Stimulated activated memory B cell treated with anti-CD40 and anti-IgM and Interleukin-4, amounts not matched to agents 10 μg/mL and 1 μg/mL and 100 μg/mL, for 72 hours (primary cell): ENCODE data around the gene PDLIM4.

Experiments used
- ATAC-seq: fragments of 150-1000 bp; cut with Tn5 transposase; 2 replicates; pipeline ENCODE4 v1.10.0; 2021
- H3K27ac Mint-ChIP-seq: one replicate; pipeline ENCODE4 v1.8.0; 2022; ENCODE audit warnings: mild to moderate bottlenecking, mixed read lengths
- H3K27me3 Mint-ChIP-seq: one replicate; pipeline ENCODE4 v1.8.0; 2022; ENCODE audit warnings: mixed read lengths
- H3K36me3 Mint-ChIP-seq: one replicate; pipeline ENCODE4 v1.8.0; 2022; ENCODE audit warnings: mixed read lengths
- H3K4me1 Mint-ChIP-seq: one replicate; pipeline ENCODE4 v1.8.0; 2022; ENCODE audit warnings: mixed read lengths
- H3K4me3 Mint-ChIP-seq: one replicate; pipeline ENCODE4 v1.8.0; 2022; ENCODE audit warnings: mild to moderate bottlenecking, moderate library complexity, mixed read lengths
- H3K9me3 Mint-ChIP-seq: one replicate; pipeline ENCODE4 v1.8.0; 2022; ENCODE audit warnings: mixed read lengths

PDLIM4 gene

DNA sequence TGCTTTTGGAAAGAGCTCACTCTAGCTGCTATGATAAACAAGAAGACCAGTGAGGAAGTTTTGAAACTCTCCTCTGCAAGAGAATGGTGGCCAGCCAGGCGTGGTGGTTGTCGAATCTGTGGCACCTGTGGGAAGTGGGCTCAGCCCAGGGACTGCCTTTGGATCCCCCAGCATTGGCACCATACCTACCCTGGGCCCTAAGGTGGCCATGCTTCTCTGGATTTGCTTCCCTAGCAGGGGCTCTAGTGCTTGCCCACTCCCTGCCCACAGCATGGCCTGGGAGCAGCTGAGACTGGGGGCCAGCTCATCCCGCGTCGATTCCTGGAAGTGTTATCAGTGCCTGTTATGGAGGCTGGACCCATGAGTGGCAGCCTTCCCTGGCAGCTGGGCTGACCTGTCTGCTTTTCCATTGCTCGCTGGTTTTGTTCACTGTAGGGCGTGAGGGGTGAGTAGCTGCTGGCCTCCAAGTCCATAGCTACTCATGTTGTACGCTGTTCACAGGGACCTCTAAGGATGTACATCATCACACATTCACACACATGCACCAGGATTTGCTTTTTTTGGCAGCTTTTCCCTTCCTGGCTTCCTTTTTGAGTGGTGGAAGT, 39.0 kb downstream of the PDLIM4 start:
- Mint-ChIP-seq H3K27me3 (peaks cover 19% of the 10 kb centered on the region), H3K4me3 (no peak overlapping the region), H3K27ac (no peak overlapping the region), H3K9me3 (no peaks in the 10 kb centered on the region), H3K4me1 (peaks cover 30% of the 10 kb centered on the region), H3K36me3 (no peaks in the 10 kb centered on the region)
- ATAC-seq: no peak

DNA sequence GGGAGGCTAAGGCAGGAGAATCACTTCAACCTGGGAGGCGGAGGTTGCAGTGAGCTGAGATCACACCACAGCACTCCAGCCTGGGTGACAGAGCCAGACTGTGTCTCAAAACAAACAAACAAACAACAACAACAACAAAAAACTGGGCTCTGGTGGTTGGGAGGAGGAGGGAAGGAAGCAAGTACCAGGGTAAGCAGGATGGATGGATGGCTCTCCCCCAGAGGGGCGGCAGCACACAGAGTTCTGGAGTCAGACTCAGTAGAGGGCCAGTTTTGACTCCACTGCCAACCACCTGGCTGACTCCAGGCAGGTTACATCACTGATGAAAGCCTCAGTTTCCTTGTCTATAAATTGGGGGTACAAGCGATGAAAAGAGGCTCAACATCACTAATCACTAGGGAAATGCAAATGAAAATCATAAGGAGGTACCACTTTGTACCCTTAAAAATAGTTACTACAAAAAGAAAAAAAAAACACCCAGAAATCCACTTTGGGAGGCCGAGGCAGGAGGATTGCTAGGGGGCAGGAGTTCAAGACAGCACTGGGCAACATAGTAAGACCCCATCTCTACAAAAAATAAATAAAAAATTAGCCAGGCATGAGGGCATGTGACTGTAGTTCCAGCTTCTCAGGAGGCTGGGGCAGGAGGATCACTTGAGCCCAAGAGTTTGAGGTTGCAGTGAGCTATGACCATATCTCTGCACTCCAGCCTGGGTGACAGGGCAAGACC, 39.9 kb downstream of the PDLIM4 start:
- no peaks in the 10 kb centered on the region for H3K9me3 Mint-ChIP-seq
- no peaks in the 10 kb centered on the region for H3K36me3 Mint-ChIP-seq
- no peak for ATAC-seq
- peaks cover 30% of the 10 kb centered on the region for H3K4me1 Mint-ChIP-seq
- H3K4me3 Mint-ChIP-seq: no peak overlapping the region
- no peak overlapping the region for H3K27ac Mint-ChIP-seq
- H3K27me3 Mint-ChIP-seq: peaks cover 19% of the 10 kb centered on the region

DNA sequence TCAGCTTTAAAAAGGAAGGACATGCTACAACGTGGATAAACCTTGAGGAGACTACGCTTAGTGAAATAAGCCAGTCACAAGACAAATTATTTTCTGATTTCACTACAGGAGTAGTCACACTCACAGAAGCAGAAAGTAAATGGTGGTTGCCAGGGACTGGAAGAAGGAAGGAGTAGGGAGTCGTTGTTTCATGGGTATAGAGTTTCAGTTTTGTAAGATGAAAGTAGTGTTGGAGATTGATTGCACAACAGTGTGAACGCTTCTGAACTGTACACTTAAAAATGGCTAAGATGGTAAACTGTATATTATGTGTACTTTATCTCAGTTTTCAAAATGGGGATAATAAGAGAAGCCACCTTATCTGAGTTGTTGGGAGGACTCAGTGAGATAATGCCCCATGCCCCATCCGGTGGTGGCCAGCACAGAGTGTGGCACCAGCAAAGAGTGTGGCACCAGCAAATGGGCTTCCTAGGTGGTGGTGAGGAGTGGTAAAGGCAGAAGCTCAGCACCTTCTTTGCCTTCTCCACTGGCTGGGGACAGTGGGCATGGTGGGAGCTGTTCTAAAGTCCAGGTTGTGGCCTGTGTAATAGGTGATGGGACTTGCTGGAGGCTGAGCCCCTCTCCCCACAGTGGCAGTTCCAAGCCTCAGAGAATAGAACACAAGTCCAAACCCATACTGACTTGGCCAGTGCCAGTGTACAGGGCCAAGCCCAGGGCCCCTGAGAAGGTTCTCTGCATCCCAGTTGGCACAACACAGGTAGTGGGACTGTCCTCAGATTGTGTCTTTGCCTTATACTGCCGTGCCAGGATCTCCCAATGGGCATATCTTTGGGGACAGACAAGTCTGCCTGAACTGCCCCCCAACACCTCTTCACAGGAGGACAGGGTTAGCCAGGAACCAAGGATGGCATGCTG, 41.1 kb downstream of the PDLIM4 start:
- peaks cover 21% of the 10 kb centered on the region for H3K4me1 Mint-ChIP-seq
- peaks cover 19% of the 10 kb centered on the region for H3K27me3 Mint-ChIP-seq
- H3K27ac Mint-ChIP-seq: no peak overlapping the region
- no peak for ATAC-seq
- peaks cover 4% of the 10 kb centered on the region for H3K36me3 Mint-ChIP-seq
- no peaks in the 10 kb centered on the region for H3K9me3 Mint-ChIP-seq
- H3K4me3 Mint-ChIP-seq: no peak overlapping the region

DNA sequence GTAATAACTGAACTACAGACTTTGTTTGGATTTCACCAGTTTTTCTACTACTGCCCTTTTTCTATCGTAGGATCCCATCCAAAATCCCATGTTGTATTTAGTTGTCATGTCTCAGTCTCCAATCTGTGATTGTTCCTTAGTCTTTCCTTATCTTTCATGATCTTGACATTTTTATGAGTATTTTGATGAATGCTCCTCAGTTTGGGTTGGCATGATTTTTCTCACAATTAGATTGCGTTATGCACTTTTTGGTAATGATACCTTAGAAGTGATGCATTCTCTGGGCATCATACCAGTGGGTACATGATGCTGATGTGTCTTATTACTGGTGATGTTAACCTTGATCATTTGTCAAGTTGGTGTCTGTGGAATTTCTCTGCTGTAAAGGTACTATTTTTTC, 42.4 kb downstream of the PDLIM4 start:
- H3K27ac Mint-ChIP-seq: no peak overlapping the region
- no peak for ATAC-seq
- H3K4me1 Mint-ChIP-seq: peaks cover 13% of the 10 kb centered on the region
- H3K9me3 Mint-ChIP-seq: peaks cover 7% of the 10 kb centered on the region
- peaks cover 14% of the 10 kb centered on the region for H3K27me3 Mint-ChIP-seq
- H3K4me3 Mint-ChIP-seq: no peak overlapping the region
- peaks cover 18% of the 10 kb centered on the region for H3K36me3 Mint-ChIP-seq

DNA sequence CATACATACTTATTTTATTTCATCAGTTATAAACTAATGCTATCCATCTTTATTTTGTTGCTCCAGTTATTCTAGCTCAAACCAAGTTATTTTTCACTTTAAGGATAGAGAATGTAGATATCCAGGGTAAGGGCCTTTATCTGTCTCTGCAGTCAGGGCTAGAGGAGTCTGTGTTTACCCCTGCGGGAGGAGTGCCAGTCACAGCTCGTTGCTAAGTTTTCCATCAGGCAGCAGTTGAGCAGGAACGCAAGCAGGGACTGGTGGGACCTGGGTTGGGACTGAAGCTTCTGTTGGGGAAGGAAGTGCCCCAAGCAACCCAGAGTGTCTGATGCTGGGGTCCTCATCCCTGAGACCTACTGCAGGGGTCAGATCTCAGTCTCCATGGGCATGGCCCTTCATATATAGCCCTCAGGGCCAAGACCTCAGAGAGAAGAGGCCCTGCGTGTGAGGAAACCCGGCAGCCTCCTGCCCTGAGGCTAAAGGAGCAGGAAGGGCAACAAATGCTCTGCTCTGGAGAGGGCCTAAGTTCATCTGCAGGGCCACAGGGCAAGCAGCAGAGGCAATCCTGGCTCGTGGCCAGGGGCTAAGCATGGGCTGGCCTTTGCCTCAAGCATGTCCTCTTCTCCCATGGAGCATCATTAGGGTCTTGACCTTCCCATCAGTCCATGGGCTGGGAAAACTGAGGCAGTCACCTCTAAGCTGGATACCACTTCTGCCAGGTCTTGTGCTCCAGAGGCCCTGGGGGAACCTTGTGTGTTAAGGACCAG, 43.3 kb downstream of the PDLIM4 start:
- Mint-ChIP-seq H3K27ac (no peak overlapping the region), H3K27me3 (peaks cover 6% of the 10 kb centered on the region), H3K4me1 (peaks cover 4% of the 10 kb centered on the region), H3K4me3 (no peak overlapping the region), H3K9me3 (peaks cover 12% of the 10 kb centered on the region), H3K36me3 (peaks cover 26% of the 10 kb centered on the region)
- no peak for ATAC-seq

DNA sequence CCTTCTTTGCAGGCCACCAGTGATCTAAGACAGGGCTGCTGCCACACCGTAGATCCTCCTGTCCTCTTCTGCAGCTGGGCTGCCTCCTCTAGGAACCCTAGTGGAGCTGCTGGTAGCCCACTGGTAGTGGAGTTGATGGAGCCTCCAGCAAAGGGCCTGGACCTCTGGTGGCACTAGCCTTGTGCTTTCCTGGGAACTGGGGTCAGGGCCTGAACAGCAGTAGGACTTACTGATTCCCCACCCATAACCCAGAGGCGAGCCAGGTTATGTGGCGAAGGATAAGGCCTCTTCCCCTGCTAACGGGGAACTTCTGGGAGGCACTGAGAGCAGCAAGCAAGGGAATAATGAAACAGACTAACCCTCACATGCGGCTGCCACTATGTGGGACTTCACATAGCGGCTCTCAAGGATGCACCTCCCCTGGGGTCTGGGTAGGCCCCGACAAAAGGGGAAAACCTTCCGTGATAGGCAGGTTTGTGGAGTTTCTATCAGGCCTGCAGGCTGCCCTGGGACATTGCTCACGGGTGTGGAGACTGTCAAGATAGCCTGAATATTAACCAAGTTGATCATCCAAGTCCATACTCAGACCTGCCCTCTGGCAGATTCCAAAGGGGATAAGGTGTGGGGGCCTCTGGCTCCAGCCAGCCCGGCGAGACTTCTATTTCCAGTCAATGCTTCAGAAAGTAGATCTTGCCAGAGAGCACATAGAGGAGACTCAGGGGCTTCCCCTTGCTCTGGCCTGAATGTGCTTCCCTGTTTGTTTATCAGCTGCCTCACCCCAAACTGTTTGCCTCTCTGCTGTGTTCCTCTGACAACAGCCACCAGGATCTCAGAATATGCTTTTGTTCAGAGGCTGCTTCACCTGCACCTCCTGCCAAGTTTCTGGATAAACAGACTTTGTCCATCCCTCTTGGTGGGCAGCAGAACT, 44.1 kb downstream of the PDLIM4 start:
- Mint-ChIP-seq H3K36me3 (peaks cover 29% of the 10 kb centered on the region), H3K4me3 (no peak overlapping the region), H3K27me3 (no peaks in the 10 kb centered on the region), H3K4me1 (no peaks in the 10 kb centered on the region), H3K27ac (no peak overlapping the region), H3K9me3 (peaks cover 12% of the 10 kb centered on the region)
- ATAC-seq: no peak

DNA sequence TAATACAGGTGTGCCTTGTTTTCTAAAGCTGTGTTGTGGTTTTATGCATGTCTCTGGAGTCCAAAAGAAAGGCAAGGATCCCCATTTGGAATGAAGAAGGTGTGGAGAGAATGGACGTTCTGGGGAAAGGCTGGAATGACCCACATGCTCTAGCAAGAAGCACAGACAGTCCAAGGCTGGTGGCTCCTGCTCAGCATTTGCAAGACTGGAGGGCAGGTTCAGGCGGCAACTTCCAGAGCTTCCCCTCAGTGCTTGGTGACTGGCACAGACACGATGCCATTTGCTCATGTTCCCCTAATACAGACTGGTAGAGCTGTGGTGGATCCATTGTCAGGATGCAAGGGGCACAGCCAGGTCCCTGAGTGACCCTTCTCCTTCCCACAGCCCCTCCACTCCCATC, 44.9 kb downstream of the PDLIM4 start:
- Mint-ChIP-seq H3K27me3 (no peaks in the 10 kb centered on the region), H3K27ac (no peak overlapping the region), H3K4me3 (no peak overlapping the region), H3K36me3 (peaks cover 29% of the 10 kb centered on the region), H3K4me1 (no peaks in the 10 kb centered on the region), H3K9me3 (peaks cover 12% of the 10 kb centered on the region)
- no peak for ATAC-seq

DNA sequence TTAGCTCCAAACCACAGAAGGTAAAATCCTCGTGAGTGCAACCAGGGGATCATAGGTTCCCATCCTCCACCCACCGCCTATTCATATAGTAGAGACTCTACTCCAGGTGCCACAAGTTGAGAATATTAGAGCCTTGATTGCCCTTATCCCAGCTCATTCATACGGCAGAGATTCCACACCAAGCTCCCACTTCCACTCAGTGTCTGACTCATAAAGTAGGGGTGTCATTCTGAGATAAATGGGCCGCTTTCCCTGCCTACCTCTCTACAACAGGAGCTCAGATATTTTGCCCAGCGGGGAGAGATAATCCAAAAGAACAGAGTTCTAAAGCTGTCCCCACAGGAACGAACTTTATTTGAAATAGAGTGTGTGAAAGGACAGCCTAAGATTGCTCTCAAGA, 46.1 kb downstream of the PDLIM4 start:
- peaks cover 12% of the 10 kb centered on the region for H3K9me3 Mint-ChIP-seq
- no peak for ATAC-seq
- H3K4me1 Mint-ChIP-seq: no peaks in the 10 kb centered on the region
- H3K27ac Mint-ChIP-seq: no peak overlapping the region
- H3K27me3 Mint-ChIP-seq: no peaks in the 10 kb centered on the region
- H3K4me3 Mint-ChIP-seq: no peak overlapping the region
- peaks cover 29% of the 10 kb centered on the region for H3K36me3 Mint-ChIP-seq

DNA sequence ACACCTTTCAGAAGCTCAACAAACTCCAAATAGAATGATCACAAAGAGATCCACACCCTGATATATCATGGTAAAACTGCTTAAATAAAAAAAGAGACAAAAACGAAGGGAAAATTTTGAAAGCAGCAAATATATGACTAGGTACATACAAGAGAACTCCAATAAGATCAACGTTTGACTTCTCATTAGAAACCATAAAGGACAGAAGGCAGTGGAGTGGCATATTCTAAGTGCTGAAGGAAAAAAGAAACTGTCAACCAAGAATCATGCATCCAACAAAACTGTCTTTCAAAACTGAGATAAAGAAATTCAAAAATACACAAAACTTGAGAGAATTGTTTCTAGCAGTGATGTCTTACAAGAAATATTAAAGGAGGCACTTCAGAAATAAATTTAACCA, 47.9 kb downstream of the PDLIM4 start:
- Mint-ChIP-seq H3K36me3 (peaks cover 29% of the 10 kb centered on the region), H3K4me3 (no peak overlapping the region), H3K27ac (no peak overlapping the region), H3K4me1 (no peaks in the 10 kb centered on the region), H3K27me3 (no peaks in the 10 kb centered on the region), H3K9me3 (peaks cover 12% of the 10 kb centered on the region)
- no peak for ATAC-seq

DNA sequence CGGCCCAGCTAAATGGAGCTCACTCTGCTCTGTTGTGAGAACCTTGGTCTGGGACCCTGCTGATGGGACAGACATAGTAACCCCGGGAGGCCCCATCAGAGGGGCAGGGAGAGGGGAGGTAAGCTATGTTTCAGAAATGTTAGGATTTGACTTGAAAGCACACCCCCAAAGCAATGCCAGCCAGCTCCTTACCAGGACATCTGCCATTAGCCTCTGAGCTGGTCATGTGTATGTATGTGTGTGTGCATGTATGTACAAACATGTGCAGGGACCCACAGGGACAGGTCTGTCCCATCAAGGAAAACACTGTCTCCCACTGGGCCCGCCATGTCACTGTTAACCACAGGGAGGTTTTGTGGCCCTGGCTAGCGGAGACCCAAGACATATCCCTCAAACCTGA, 51.2 kb downstream of the PDLIM4 start:
- peaks cover 30% of the 10 kb centered on the region for H3K36me3 Mint-ChIP-seq
- H3K4me3 Mint-ChIP-seq: no peak overlapping the region
- peaks cover 12% of the 10 kb centered on the region for H3K9me3 Mint-ChIP-seq
- no peaks in the 10 kb centered on the region for H3K27me3 Mint-ChIP-seq
- no peak overlapping the region for H3K27ac Mint-ChIP-seq
- no peak for ATAC-seq
- H3K4me1 Mint-ChIP-seq: no peaks in the 10 kb centered on the region

DNA sequence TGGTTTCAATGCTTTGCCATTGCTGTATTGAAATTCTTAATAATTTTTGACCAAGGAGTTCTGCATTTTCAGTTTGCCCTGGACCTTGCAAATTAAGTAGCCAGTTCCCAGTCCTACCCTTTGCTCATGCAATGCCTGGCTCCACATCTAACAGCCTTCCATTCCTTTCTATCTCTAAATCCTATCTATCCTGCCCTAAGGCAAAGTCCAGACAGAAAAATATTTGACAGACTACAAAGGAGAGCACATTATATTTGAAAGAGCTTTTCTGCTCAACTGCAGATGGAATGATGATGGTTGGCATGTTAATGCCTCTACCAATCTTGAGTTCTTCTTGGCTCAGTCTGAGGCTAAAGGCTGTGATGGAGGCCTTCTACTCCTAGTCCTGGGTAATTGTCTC, 52.2 kb downstream of the PDLIM4 start:
- Mint-ChIP-seq H3K27ac (no peak overlapping the region), H3K4me3 (no peak overlapping the region), H3K9me3 (peaks cover 5% of the 10 kb centered on the region), H3K4me1 (no peaks in the 10 kb centered on the region), H3K27me3 (no peaks in the 10 kb centered on the region), H3K36me3 (peaks cover 26% of the 10 kb centered on the region)
- no peak for ATAC-seq

DNA sequence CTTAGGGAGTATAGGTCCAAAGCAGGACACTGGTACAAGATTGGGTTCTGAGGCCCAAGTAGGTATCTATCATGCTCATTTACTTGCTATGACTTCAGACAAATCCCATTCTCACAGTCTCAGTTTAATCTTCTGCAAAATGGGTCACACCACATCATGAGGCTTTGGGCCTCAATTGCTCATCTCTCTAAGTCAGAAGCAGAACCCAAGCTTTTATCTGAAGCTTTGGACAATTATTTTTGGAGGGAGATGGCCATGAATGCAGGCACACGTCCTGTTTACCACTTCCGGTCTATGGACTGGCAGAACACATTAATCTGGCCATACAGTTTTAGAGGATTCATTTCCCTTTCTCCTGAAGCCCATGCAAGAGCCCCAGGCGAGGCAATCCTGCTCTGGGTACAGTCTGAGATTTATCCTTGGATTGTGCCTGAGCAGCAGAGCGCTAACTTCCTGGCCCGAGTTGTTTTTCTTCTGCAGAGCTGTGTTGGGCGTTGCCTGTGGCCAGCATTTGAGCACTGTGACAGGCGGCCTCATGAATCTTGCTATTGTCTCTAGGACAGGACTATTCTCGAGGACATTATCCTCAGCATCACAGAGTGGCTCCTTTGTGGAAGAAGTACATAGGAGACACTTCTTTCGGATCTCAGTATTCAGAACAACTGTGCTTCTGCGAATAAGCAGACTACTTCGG, 52.8 kb downstream of the PDLIM4 start:
- ATAC-seq: no peak
- H3K27ac Mint-ChIP-seq: no peak overlapping the region

DNA sequence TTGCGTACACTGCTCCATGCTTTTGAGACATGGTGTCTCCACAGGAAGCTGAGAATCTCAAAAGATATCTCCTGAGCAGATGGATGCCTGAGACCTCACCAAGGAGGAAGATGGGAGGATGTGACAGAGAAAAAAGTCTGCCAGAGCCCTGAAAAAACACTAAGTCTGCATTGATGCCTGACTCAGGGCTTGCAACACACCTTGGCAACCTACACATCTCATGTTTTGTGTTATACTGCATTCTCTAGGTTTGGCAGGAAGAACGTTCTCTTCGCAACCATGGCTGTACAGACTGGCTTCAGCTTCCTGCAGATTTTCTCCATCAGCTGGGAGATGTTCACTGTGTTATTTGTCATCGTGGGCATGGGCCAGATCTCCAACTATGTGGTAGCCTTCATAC, 55.9 kb downstream of the PDLIM4 start:
- ATAC-seq: no peak
- no peaks in the 10 kb centered on the region for H3K4me1 Mint-ChIP-seq
- no peak overlapping the region for H3K27ac Mint-ChIP-seq
- H3K36me3 Mint-ChIP-seq: peaks cover 12% of the 10 kb centered on the region
- H3K27me3 Mint-ChIP-seq: no peaks in the 10 kb centered on the region
- H3K9me3 Mint-ChIP-seq: no peaks in the 10 kb centered on the region
- H3K4me3 Mint-ChIP-seq: no peak overlapping the region

More for the DNA sequence above, 52.8 kb downstream of the PDLIM4 start:
- Mint-ChIP-seq H3K36me3 (peaks cover 20% of the 10 kb centered on the region), H3K4me3 (no peak overlapping the region), H3K9me3 (peaks cover 1% of the 10 kb centered on the region), H3K27me3 (no peaks in the 10 kb centered on the region), H3K4me1 (no peaks in the 10 kb centered on the region)

DNA sequence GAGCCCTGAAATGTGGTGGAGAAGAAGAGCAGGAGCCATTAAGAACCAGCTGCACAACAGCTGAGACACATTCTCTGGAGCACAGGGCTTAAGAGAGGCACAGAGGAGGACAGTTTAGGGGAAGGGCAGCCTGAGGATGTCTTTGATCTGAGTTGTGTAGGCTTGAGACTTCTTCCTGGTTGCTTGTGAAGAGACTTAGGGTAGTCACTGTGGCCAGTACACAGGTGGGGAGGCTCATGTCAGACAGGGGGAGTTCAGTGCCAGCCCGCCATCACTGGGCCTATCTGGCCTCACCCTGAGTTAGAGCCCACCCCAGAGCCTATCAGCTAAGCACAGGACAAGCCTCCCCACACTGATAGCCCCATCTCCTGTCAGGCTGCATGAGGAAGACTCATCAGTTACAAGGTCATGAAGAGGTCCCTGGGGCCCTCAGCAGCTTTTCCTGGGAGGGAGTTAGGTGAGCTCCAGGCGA, 56.5 kb downstream of the PDLIM4 start:
- Mint-ChIP-seq H3K27ac (no peak overlapping the region), H3K4me3 (no peak overlapping the region), H3K4me1 (no peaks in the 10 kb centered on the region), H3K9me3 (no peaks in the 10 kb centered on the region), H3K36me3 (peaks cover 12% of the 10 kb centered on the region), H3K27me3 (no peaks in the 10 kb centered on the region)
- ATAC-seq: no peak
